T-cell (primary cell): ENCODE data around the gene WDR70. TPM values are rescaled to one million over a fixed set of nuclear protein-coding genes. Genes with fewer than 3 reads are reported as not detected.
"Not testable (repeated sequence)": the region's sequence is repeated elsewhere in the genome, so short reads cannot be mapped to it uniquely, and the experiment has no call there.

ENCODE experiments used
- ATAC-seq, 4 experiments: fragments of 200-7000 bp in 3 of 4; fragments of 150-1000 bp in 1 of 4; cut with Tn5 transposase; replicated peaks in 1 of 4; 1 replicate in 3 of 4; 2 replicates in 1 of 4; pipeline ENCODE4 v1.10.0; 2021; ENCODE audit warnings: moderate library complexity in 3 of 4, mild to moderate bottlenecking in 2 of 4, moderate number of reproducible peaks in 1 of 4
- CTCF ChIA-PET, 2 donors: fragments of 300-600 bp; sonication (Branson Sonifier 250); formaldehyde crosslinking; loops; one replicate each; lab custom pipeline; 2022; ENCODE audit warnings: antibody characterized with exemption in 2 of 2; lab: Charles Lee
- POLR2A ChIA-PET, 2 donors: fragments of 300-600 bp; sonication (Branson Sonifier 250); formaldehyde crosslinking; loops; one replicate each; lab custom pipeline; 2022; ENCODE audit warnings: antibody characterized with exemption in 2 of 2; lab: Charles Lee
- DNase-seq, 35 experiments: peaks; one replicate each; pipeline versions ENCODE4 v3.0.0 to v3.0.0-alpha.2; 2013 to 2023
- H3K27ac ChIP-seq: one replicate; pipeline ENCODE4 v1.5.1; 2013; ENCODE audit warnings: low read length
- H3K27me3 ChIP-seq, 2 experiments: replicated peaks in 1 of 2; 1 replicate in 1 of 2; 2 replicates in 1 of 2; pipeline versions ENCODE4 v1.6.1 to v1.7.0; 2013; ENCODE audit warnings: low read length in 1 of 2, mixed read lengths in 1 of 2; ENCODE audit not compliant: control insufficient read depth in 2 of 2, insufficient read depth in 2 of 2; ENCODE audit errors: extremely low read depth in 1 of 2
- H3K36me3 ChIP-seq, 2 donors: 1 replicate in 1 of 2; 2 replicates in 1 of 2; pipeline versions ENCODE4 v1.6.1 to v1.7.0; 2013; ENCODE audit warnings: low read length in 1 of 2; ENCODE audit not compliant: control insufficient read depth in 2 of 2, insufficient read depth in 1 of 2; ENCODE audit errors: extremely low read depth in 1 of 2
- H3K4me1 ChIP-seq, 2 experiments: 1 replicate in 1 of 2; 2 replicates in 1 of 2; pipeline versions ENCODE4 v1.6.1 to v1.7.0; 2013; ENCODE audit warnings: low read length in 2 of 2, mixed read lengths in 1 of 2; ENCODE audit not compliant: insufficient read depth in 2 of 2, control insufficient read depth in 1 of 2; ENCODE audit errors: extremely low read depth in 1 of 2
- H3K4me3 ChIP-seq, 2 donors: 1 replicate in 1 of 2; 2 replicates in 1 of 2; pipeline versions ENCODE4 v1.5.1 to v1.7.0; 2013; ENCODE audit warnings: mild to moderate bottlenecking in 2 of 2, low read length in 1 of 2, moderate library complexity in 1 of 2; ENCODE audit not compliant: control insufficient read depth in 1 of 2; ENCODE audit errors: extremely low read depth in 1 of 2
- H3K9me3 ChIP-seq: 2 replicates; pipeline ENCODE4 v1.7.0; 2013
- H3K27ac Mint-ChIP-seq, 2 donors: one replicate each; pipeline ENCODE4 v1.8.0; 2020 to 2021; ENCODE audit warnings: mild to moderate bottlenecking in 2 of 2, mixed read lengths in 2 of 2
- H3K27me3 Mint-ChIP-seq, 2 donors: one replicate each; pipeline ENCODE4 v1.8.0; 2021 to 2022; ENCODE audit warnings: mixed read lengths in 2 of 2
- H3K36me3 Mint-ChIP-seq: one replicate; pipeline ENCODE4 v1.8.0; 2021; ENCODE audit warnings: mixed read lengths
- H3K4me1 Mint-ChIP-seq, 3 donors: one replicate each; pipeline ENCODE4 v1.8.0; 2020 to 2022; ENCODE audit warnings: mixed read lengths in 3 of 3, mild to moderate bottlenecking in 1 of 3
- H3K4me3 Mint-ChIP-seq, 3 donors: one replicate each; pipeline ENCODE4 v1.8.0; 2020 to 2022; ENCODE audit warnings: mild to moderate bottlenecking in 3 of 3, mixed read lengths in 3 of 3, moderate library complexity in 3 of 3
- H3K9me3 Mint-ChIP-seq, 3 donors: one replicate each; pipeline ENCODE4 v1.8.0; 2020 to 2022; ENCODE audit warnings: mixed read lengths in 3 of 3
- WGBS: methylation state at CpG from one replicate; pipeline ENCODE4 v1.1.5; 2013; ENCODE audit warnings: missing lambda C conversion rate; ENCODE audit not compliant: insufficient coverage; 5-methylcytosine and 5-hydroxymethylcytosine counted together
- total RNA-seq, 35 experiments: library from RNA in 6 of 35; stranded (reverse) in 6 of 35; fragments of 120-200 nt in 1 of 35; gene quantifications; one replicate each; pipeline versions ENCODE4 v1.2.1 to v1.2.4 and lab custom pipeline; 2013 to 2026

The WDR70 gene
- total RNA-seq, 5 donors from 2014 or later (not counting 1 experiment from before 2014, with no cell fraction given): 30.1 to 44.6 (median 37.5) TPM

DNA sequence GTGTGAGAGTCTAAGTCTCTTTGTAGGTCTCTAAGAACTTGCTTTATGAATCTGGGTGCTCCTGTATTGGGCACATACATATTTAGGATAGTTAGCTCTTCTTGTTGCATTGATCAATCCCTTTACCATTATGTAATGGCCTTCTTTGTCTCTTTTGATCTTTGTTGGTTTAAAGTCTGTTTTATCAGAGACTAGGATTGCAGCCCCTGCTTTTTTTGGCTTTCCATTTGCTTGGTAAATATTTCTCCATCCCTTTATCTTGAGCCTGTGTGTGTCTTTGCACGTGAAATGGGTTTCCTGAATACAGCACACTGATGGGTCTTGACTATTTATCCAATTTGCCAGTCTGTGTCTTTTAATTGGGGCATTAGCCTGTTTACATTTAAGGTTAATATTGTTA is 275.4 kb downstream of the WDR70 start:
- H3K9me3 ChIP-seq, ATAC-seq, DNase-seq, H3K27ac ChIP-seq, H3K27me3 ChIP-seq, H3K4me3 ChIP-seq, H3K27me3 Mint-ChIP-seq, H3K4me1 ChIP-seq, H3K4me1 Mint-ChIP-seq, H3K27ac Mint-ChIP-seq, H3K4me3 Mint-ChIP-seq, CTCF ChIA-PET, POLR2A ChIA-PET, H3K36me3 ChIP-seq: not testable (repeated sequence)
- Mint-ChIP-seq H3K9me3 (peaks cover 13 to 40% (median 18%) of the 10 kb centered on the region in 3 donors), H3K36me3 (peaks cover 64% of the 10 kb centered on the region)
- WGBS: no CpG with 5 or more reads among the region's 1 CpG

DNA sequence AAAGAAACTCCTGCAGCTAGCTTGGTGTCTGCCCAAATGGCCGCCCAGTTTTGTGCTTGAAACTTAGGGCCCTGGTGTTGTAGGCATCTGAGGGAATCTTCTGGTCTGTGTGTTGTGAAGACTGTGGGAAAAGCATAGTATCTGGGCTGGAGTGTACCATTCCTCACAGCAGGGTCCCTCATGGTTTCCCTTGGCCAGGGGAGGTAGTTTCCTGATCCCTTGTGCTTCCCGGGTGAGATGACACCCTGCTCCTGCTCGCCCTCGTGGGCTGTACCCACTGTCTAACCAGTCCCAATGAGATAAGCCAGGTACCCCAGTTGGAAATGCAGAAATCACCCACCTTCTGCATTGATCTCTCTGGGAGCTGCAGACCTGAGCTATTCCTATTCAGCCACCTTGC is 277.9 kb downstream of the WDR70 start:
- Histone ChIP-seq H3K4me1 (no peaks in the 10 kb centered on the region), H3K36me3 (no peaks in the 10 kb centered on the region), H3K27me3 (no peaks in the 10 kb centered on the region), H3K9me3 (no peaks in the 10 kb centered on the region), H3K27ac (no peak overlapping the region), H3K4me3 (no peak overlapping the region)
- Mint-ChIP-seq H3K36me3 (peaks cover 54% of the 10 kb centered on the region), H3K4me3 (no peak overlapping the region), H3K4me1 (peaks cover 0 to 10% (median 0%) of the 10 kb centered on the region in 3 donors), H3K9me3 (peaks cover 8 to 30% (median 16%) of the 10 kb centered on the region in 3 donors), H3K27me3 (no peaks in the 10 kb centered on the region), H3K27ac (no peak overlapping the region)
- CTCF ChIA-PET: no interaction called here
- 72% methylated on average over 4 of the region's 4 CpGs for WGBS
- no peak for DNase-seq
- POLR2A ChIA-PET: no interaction called here
- no peak for ATAC-seq

DNA sequence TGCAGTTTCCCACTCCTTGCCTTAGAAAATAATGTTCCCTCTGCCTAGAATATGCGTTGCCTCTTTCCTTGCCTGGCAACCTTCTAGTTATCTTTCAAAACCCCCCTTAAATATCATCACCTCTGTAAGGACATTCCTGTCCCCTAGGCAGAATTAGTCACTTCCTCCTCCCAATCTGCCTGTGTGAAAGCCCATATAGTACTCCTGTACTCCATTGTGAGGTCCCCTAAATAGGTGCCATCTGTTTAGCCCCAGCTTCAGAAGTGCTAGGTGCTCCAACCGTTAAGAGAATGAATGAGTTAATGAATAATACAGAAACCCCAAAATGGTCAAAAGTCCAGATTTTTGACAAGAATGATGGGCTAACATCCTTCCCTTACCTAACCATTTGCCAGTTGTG is 279.3 kb downstream of the WDR70 start:
- H3K36me3 ChIP-seq: no peaks in the 10 kb centered on the region
- no peak for ATAC-seq
- H3K4me1 ChIP-seq: no peaks in the 10 kb centered on the region
- POLR2A ChIA-PET: no interaction called here
- Mint-ChIP-seq H3K9me3 (peaks cover 8 to 21% (median 14%) of the 10 kb centered on the region in 3 donors), H3K4me3 (no peak overlapping the region), H3K4me1 (peaks cover 0 to 10% (median 0%) of the 10 kb centered on the region in 3 donors), H3K27ac (no peak overlapping the region), H3K36me3 (peaks cover 49% of the 10 kb centered on the region), H3K27me3 (no peaks in the 10 kb centered on the region)
- WGBS: 100% methylated on average over 1 of the region's 2 CpGs
- H3K27ac ChIP-seq: no peak overlapping the region
- H3K27me3 ChIP-seq: no peaks in the 10 kb centered on the region
- H3K9me3 ChIP-seq: no peaks in the 10 kb centered on the region
- CTCF ChIA-PET: no interaction called here
- no peak overlapping the region for H3K4me3 ChIP-seq
- no peak for DNase-seq

DNA sequence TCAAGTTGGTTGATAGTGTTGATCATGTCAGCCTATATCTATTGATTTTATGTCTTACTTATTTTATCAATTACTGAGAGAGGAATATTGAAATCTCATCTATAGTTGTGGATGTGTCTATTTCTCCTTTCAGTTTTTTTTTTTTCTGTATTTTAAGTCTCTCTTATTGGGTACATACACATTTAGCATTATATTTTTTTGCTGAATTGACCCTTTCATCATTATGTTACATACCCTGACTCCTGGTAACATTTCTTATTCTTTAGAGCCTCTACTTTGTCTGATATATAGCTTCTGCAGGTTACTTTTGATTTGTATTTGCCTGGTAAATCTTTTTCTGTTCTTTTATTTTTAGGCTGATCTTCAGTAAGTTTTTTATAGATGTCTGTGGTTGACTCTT is 281.2 kb downstream of the WDR70 start:
- Histone ChIP-seq H3K9me3 (no peaks in the 10 kb centered on the region), H3K27ac (no peak overlapping the region), H3K27me3 (no peaks in the 10 kb centered on the region), H3K4me3 (no peak overlapping the region), H3K4me1 (no peaks in the 10 kb centered on the region), H3K36me3 (no peaks in the 10 kb centered on the region)
- ATAC-seq (no peak), DNase-seq (no peak)
- Mint-ChIP-seq H3K4me1 (peaks cover 0 to 13% (median 4%) of the 10 kb centered on the region in 3 donors), H3K27ac (no peak overlapping the region), H3K4me3 (no peak overlapping the region), H3K27me3 (no peaks in the 10 kb centered on the region), H3K9me3 (peaks cover 0 to 4% (median 3%) of the 10 kb centered on the region in 3 donors), H3K36me3 (peaks cover 44% of the 10 kb centered on the region)
- ChIA-PET POLR2A (no interaction called here), CTCF (no interaction called here)

DNA sequence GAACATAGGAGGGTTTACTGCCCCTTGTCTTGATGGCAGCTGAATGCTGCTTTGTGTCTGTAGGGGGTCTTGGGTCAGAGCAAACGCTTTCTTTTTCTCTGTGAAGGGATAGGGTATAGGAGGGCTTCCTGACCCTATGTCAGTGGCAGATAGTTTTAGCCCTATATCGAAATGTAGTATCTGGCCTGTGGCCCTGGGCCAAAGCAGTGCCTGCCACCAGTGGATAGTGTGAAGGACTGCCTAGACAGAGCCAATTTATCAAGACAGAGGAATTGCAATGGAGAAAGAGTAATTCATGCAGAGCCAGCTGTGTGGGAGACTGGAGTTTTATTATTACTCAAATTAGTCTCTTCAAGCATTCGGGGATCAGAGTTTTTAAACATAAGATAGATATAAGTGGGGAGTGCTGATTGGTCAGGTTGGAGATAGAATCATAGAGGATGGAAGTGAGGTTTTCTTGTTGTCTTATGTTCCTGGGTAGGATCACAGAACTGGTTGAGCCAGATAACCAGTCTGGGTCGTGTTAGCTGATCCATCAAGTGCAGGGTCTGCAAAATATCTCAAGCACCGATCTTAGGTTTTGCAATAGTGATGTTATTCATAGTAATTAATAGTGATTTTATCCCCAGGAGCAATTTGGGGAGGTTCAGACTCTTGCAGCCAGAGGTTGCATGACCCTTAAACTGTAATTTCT is 282.3 kb downstream of the WDR70 start:
- H3K4me1 Mint-ChIP-seq: peaks cover 0 to 12% (median 4%) of the 10 kb centered on the region in 3 donors
- ChIA-PET CTCF (no interaction called here), POLR2A (no interaction called here)
- 100% methylated on average over 2 of the region's 5 CpGs for WGBS
- Histone ChIP-seq H3K4me1 (no peaks in the 10 kb centered on the region), H3K36me3 (no peaks in the 10 kb centered on the region), H3K4me3 (no peak overlapping the region), H3K27ac (no peak overlapping the region), H3K9me3 (no peaks in the 10 kb centered on the region), H3K27me3 (no peaks in the 10 kb centered on the region)
- no peaks in the 10 kb centered on the region for H3K27me3 Mint-ChIP-seq
- no peak for ATAC-seq
- H3K9me3 Mint-ChIP-seq: no peaks in the 10 kb centered on the region
- DNase-seq: no peak
- peaks cover 44% of the 10 kb centered on the region for H3K36me3 Mint-ChIP-seq
- H3K4me3 Mint-ChIP-seq: no peak overlapping the region
- no peak overlapping the region for H3K27ac Mint-ChIP-seq

DNA sequence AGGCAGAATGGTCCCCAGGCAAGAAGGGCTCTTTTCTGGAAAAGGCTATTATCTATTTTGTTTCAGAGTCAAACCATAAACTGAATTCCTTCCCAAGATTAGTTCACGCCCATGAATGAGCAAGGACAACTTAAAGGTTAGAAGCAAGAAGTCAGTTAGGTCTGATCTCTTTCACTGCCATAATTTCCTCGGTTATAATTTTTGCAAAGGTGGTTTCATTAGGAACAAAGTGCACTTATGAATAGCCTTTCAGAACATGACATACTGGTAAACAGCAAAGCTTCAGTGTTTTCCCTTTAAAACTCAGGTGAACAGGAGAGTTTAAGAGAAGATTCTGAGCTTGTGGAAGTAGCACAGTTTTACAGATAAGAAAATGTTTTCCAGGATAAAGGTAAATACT is 282.8 kb downstream of the WDR70 start:
- H3K36me3 ChIP-seq: no peaks in the 10 kb centered on the region
- no peaks in the 10 kb centered on the region for H3K9me3 ChIP-seq
- H3K4me1 ChIP-seq: no peaks in the 10 kb centered on the region
- ChIA-PET CTCF (no interaction called here), POLR2A (no interaction called here)
- Mint-ChIP-seq H3K9me3 (no peaks in the 10 kb centered on the region), H3K36me3 (peaks cover 50% of the 10 kb centered on the region), H3K4me3 (no peak overlapping the region), H3K27ac (no peak overlapping the region), H3K4me1 (peaks cover 0 to 12% (median 4%) of the 10 kb centered on the region in 3 donors), H3K27me3 (no peaks in the 10 kb centered on the region)
- no peak overlapping the region for H3K4me3 ChIP-seq
- no peak for DNase-seq
- no peak overlapping the region for H3K27ac ChIP-seq
- ATAC-seq: no peak
- WGBS: no CpG with 5 or more reads among the region's 2 CpGs
- H3K27me3 ChIP-seq: no peaks in the 10 kb centered on the region
